KMS-11 (cell line): ENCODE results near the gene SEC61G.

Experiments used
- H2AFZ ChIP-seq: fragments of 200-600 bp; sonication (generic); 2 replicates; pipeline ENCODE4 v1.6.1; 2016; ENCODE audit warnings: antibody characterized with exemption, mixed run types, low read depth
- H3K27ac ChIP-seq: fragments of 200-600 bp; sonication (generic); 2 replicates; pipeline ENCODE4 v1.6.1; 2016; ENCODE audit warnings: mild to moderate bottlenecking, mixed run types
- H3K27me3 ChIP-seq: fragments of 200-600 bp; sonication (generic); 2 replicates; pipeline ENCODE4 v1.6.1; 2017; ENCODE audit warnings: mild to moderate bottlenecking, low read depth, mixed run types, moderate library complexity; ENCODE audit not compliant: insufficient read depth
- H3K36me3 ChIP-seq: fragments of 200-600 bp; sonication (generic); 2 replicates; pipeline ENCODE4 v1.6.1; 2017; ENCODE audit warnings: mild to moderate bottlenecking, mixed run types; ENCODE audit not compliant: insufficient read depth
- H3K4me1 ChIP-seq: fragments of 200-600 bp; sonication (generic); 2 replicates; pipeline ENCODE4 v1.6.1; 2016; ENCODE audit warnings: mild to moderate bottlenecking, low read depth, mixed run types; ENCODE audit not compliant: poor library complexity, severe bottlenecking
- H3K4me2 ChIP-seq: fragments of 200-600 bp; sonication (generic); 2 replicates; pipeline ENCODE4 v1.7.0; 2016; ENCODE audit warnings: mild to moderate bottlenecking, mixed run types
- H3K4me3 ChIP-seq: fragments of 200-600 bp; sonication (generic); IDR thresholded peaks from 2 replicates; pipeline ENCODE4 v1.6.1; 2017; ENCODE audit warnings: low read depth, low read length, mixed read lengths; ENCODE audit not compliant: insufficient read depth
- H3K79me2 ChIP-seq: fragments of 200-600 bp; sonication (generic); 2 replicates; pipeline ENCODE4 v1.6.1; 2016; ENCODE audit warnings: low read depth, mixed run types; ENCODE audit not compliant: insufficient read depth
- H3K9ac ChIP-seq: fragments of 200-600 bp; sonication (generic); 2 replicates; pipeline ENCODE4 v1.6.1; 2016; ENCODE audit warnings: mild to moderate bottlenecking, mixed run types
- H4K20me1 ChIP-seq: fragments of 200-600 bp; sonication (generic); 2 replicates; pipeline ENCODE4 v1.6.1; 2016; ENCODE audit warnings: mild to moderate bottlenecking, mixed run types; ENCODE audit not compliant: insufficient read depth
- TF ChIP-seq, protein P1 (sequence below): fragments of 200-600 bp; sonication (generic); conservative IDR thresholded peaks from 2 replicates; pipeline ENCODE4 v1.6.1; 2017; ENCODE audit warnings: low read depth, mild to moderate bottlenecking, antibody characterized with exemption, low read length, moderate library complexity, mixed read lengths

The SEC61G gene

DNA sequence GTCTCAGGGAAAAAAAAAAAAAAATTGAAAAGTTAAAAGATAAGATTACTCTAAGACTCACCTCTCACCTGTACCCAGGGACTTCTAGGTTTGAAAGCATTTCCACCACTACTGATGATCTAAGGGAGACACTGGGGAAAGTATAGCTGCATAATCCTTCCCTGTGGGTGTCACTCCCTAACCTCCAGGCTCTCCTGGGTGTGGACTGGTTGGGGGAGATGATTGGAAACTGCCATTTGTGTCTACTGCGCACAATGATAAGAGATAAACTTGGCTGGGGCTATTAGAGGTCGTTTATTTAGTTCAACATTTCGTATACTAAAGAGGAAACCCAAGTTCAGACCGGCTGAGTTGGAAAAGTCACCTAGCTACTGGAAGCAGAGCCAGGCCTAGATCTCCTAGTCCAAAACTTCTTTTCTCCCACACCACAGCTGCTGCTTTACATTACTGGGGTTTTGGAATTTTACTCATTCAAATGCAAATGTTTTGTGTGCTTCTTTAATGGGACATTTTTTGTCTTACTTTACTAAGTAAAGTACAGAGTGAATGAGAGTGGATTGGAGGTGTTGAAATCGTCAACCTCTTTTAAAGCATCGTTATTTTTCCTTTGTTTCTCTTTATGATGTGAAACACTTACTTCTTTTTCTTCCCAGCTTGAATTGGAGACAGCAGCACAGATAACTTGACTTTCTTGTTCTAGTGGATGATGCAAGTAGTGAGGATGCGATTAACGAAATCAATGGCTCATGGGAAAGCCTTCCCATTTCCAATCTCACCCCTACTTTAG is 22.3 kb upstream of the SEC61G start:
- Histone ChIP-seq H3K79me2 (no peaks in the 10 kb centered on the region), H3K9ac (no peak overlapping the region), H3K36me3 (no peaks in the 10 kb centered on the region), H3K4me3 (no peak overlapping the region), H4K20me1 (no peaks in the 10 kb centered on the region), H3K4me1 (peaks cover 4% of the 10 kb centered on the region), H3K27ac (no peak overlapping the region), H3K4me2 (no peak overlapping the region), H2AFZ (no peak overlapping the region), H3K27me3 (no peaks in the 10 kb centered on the region)
- TF ChIP-seq, protein P1, sequence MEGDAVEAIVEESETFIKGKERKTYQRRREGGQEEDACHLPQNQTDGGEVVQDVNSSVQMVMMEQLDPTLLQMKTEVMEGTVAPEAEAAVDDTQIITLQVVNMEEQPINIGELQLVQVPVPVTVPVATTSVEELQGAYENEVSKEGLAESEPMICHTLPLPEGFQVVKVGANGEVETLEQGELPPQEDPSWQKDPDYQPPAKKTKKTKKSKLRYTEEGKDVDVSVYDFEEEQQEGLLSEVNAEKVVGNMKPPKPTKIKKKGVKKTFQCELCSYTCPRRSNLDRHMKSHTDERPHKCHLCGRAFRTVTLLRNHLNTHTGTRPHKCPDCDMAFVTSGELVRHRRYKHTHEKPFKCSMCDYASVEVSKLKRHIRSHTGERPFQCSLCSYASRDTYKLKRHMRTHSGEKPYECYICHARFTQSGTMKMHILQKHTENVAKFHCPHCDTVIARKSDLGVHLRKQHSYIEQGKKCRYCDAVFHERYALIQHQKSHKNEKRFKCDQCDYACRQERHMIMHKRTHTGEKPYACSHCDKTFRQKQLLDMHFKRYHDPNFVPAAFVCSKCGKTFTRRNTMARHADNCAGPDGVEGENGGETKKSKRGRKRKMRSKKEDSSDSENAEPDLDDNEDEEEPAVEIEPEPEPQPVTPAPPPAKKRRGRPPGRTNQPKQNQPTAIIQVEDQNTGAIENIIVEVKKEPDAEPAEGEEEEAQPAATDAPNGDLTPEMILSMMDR = no peak

DNA sequence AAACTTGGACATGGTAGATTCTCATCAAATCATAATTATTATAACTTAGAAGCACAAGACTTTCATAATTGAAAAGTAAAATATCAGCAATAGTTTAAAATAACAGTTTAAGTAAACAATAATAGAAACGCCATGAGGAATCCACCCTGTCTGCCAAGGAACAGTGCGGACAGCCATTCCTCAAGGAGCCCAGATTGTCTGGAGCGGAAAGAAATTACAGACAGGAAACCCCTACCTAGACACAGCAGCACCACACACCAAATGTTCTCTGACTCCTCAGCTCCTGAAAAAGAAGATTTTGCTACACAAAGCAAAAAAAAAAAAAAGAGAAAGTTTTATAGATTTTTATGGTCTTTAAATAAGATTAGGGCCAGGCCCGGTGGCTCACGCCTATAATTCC is 21.5 kb upstream of the SEC61G start:
- TF ChIP-seq, protein P1 = no peak
- Histone ChIP-seq H3K27me3 (no peaks in the 10 kb centered on the region), H3K4me2 (no peak overlapping the region), H3K36me3 (no peaks in the 10 kb centered on the region), H3K79me2 (no peaks in the 10 kb centered on the region), H3K9ac (no peak overlapping the region), H2AFZ (no peak overlapping the region), H3K27ac (no peak overlapping the region), H3K4me1 (peaks cover 4% of the 10 kb centered on the region), H4K20me1 (no peaks in the 10 kb centered on the region), H3K4me3 (no peak overlapping the region)

DNA sequence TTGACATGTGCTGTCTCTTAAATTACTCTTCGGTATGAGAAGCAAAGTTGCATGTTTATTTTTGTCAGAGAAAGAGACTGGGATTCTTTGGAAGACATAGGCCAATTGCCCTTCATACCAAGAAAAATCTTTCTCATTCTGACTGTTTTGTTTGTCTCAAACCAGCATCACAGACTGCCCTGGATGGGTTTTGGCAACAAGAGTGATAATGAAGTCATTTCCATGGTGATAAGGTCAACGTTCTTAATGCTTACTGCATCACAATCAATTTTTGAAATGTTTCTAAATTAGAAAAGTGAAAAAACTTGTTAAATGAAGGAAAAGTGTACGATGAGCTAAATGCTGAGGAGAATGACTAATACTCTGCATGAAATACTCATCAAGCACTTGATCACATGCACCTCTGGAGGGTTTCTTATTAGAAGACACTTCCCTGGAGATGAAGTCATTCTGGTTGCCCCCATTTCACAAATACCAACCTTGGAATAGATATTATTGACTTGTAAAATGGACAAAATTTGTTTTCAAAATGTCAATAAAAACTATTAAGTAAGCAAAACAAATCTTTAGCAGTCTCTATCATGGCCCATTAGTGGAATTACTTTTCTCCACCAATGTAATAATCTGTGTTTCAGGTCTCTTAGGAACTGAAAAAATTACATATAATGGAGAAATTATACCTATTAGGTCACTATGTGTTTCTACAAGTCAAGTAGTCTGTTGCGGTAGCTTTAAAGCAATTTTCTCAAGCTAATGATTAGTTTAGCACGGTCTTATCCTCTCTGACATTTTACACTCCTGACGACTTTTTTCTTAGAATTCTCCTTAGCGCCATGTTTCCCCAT is 19.9 kb upstream of the SEC61G start:
- Histone ChIP-seq H4K20me1 (no peaks in the 10 kb centered on the region), H3K27ac (no peak overlapping the region), H3K79me2 (no peaks in the 10 kb centered on the region), H3K4me3 (no peak overlapping the region), H3K9ac (no peak overlapping the region), H2AFZ (no peak overlapping the region), H3K36me3 (no peaks in the 10 kb centered on the region), H3K27me3 (no peaks in the 10 kb centered on the region), H3K4me2 (no peak overlapping the region), H3K4me1 (peaks cover 3% of the 10 kb centered on the region)
- TF ChIP-seq, protein P1 = no peak

DNA sequence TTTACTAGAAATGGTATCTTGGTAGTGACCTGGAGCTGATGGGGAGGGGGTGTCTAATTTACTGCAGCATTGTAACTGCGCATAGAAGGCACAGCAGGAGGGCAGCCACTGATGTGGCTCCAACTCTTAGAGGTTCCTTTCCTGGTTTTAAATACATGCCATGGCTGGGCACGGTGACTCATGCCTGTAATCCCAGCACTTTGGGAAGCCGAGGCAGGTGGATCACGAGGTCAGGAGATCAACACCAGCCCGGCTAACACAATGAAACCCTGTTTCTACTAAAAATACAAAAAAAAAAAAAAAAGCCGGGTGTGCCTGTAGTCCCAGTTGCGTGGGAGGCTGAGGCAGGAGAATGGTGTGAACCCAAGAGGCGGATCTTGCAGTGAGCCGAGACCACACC is 19.2 kb upstream of the SEC61G start:
- H3K4me3 ChIP-seq = no peak overlapping the region
- peaks cover 6% of the 10 kb centered on the region for H3K4me1 ChIP-seq
- TF ChIP-seq, protein P1 = no peak
- H2AFZ ChIP-seq = no peak overlapping the region
- H3K4me2 ChIP-seq = no peak overlapping the region
- no peaks in the 10 kb centered on the region for H3K79me2 ChIP-seq
- H3K27ac ChIP-seq = no peak overlapping the region
- no peak overlapping the region for H3K9ac ChIP-seq
- no peaks in the 10 kb centered on the region for H3K27me3 ChIP-seq
- no peaks in the 10 kb centered on the region for H3K36me3 ChIP-seq
- no peaks in the 10 kb centered on the region for H4K20me1 ChIP-seq
